ENCODE data around the gene FAM114A1. TPM values are rescaled to one million over a fixed set of nuclear protein-coding genes. Genes with fewer than 3 reads are reported as not detected.

Gene FAM114A1
- polyA plus RNA-seq, 1 donor from 2014 or later, result not detected

DNA sequence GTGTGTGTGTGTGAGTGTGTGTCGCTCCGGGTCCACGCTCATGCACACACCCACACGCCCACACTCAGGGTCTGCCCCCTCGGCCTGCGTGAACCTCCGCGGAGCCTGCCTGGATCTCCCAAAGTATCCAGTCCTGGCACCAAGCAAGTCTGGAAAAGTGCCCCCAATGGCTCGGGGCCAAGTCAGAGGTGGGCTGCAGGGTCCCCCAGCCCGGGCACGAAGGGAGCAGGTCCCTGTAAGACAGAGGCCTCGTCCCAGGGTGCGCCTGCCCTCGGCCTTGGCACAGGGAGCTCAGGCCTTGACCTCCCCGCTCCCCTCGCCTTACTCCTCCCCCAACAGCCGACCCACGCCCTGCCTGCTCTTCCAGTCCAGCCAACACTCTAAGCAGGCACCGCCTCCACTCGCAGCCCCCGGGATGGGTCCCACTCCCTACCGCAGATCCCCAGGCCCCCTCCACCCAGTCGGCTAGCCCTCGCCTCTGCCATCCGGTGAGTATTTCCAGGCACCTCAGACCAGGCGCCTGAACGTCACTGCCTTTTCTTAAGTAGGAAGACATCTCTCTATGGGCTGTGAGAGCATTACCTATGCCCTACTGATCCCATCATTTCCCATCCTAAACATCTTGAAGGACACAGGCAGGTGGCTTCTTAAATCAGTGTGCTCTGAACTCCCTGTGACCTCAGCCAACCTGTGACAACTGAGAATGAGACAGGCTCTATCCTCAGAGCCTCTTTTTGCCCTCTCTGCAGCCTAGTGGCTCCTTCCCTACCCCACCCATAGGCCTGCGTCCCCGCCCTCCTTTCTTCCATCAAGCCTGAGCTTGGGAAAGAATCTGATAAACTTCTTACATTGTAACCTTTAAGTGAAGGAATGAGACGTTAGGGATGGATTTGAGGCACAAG lies 704 bp downstream of the FAM114A1 start:
- peaks cover 22% of the 10 kb centered on the region for H3K27me3 ChIP-seq (ENCODE audit: insufficient read depth, low read depth, low read length)
- H3K4me3 ChIP-seq (ENCODE audit: low read length), result peak overlapping the region; percentile 60
- no peak for TF ChIP-seq EZH2 (IDR thresholded peaks at IDR 0.05; ENCODE audit: borderline replicate concordance, insufficient read depth, low read length, poor library complexity, severe bottlenecking)
- TF ChIP-seq SMC3 (conservative IDR thresholded peaks at IDR 0.05; ENCODE audit: poor library complexity), result no peak
- TF ChIP-seq, protein P1, sequence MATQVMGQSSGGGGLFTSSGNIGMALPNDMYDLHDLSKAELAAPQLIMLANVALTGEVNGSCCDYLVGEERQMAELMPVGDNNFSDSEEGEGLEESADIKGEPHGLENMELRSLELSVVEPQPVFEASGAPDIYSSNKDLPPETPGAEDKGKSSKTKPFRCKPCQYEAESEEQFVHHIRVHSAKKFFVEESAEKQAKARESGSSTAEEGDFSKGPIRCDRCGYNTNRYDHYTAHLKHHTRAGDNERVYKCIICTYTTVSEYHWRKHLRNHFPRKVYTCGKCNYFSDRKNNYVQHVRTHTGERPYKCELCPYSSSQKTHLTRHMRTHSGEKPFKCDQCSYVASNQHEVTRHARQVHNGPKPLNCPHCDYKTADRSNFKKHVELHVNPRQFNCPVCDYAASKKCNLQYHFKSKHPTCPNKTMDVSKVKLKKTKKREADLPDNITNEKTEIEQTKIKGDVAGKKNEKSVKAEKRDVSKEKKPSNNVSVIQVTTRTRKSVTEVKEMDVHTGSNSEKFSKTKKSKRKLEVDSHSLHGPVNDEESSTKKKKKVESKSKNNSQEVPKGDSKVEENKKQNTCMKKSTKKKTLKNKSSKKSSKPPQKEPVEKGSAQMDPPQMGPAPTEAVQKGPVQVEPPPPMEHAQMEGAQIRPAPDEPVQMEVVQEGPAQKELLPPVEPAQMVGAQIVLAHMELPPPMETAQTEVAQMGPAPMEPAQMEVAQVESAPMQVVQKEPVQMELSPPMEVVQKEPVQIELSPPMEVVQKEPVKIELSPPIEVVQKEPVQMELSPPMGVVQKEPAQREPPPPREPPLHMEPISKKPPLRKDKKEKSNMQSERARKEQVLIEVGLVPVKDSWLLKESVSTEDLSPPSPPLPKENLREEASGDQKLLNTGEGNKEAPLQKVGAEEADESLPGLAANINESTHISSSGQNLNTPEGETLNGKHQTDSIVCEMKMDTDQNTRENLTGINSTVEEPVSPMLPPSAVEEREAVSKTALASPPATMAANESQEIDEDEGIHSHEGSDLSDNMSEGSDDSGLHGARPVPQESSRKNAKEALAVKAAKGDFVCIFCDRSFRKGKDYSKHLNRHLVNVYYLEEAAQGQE (IDR thresholded peaks at IDR 0.05; ENCODE audit: borderline replicate concordance), result no peak
- no peak for TF ChIP-seq EP300 (conservative IDR thresholded peaks at IDR 0.05; ENCODE audit: poor library complexity, severe bottlenecking)
- TF ChIP-seq RAD21 (conservative IDR thresholded peaks at IDR 0.05), result no peak
- TF ChIP-seq TAF1 (IDR thresholded peaks at IDR 0.05; ENCODE audit: low read depth), result no peak
- TF ChIP-seq, protein P2, sequence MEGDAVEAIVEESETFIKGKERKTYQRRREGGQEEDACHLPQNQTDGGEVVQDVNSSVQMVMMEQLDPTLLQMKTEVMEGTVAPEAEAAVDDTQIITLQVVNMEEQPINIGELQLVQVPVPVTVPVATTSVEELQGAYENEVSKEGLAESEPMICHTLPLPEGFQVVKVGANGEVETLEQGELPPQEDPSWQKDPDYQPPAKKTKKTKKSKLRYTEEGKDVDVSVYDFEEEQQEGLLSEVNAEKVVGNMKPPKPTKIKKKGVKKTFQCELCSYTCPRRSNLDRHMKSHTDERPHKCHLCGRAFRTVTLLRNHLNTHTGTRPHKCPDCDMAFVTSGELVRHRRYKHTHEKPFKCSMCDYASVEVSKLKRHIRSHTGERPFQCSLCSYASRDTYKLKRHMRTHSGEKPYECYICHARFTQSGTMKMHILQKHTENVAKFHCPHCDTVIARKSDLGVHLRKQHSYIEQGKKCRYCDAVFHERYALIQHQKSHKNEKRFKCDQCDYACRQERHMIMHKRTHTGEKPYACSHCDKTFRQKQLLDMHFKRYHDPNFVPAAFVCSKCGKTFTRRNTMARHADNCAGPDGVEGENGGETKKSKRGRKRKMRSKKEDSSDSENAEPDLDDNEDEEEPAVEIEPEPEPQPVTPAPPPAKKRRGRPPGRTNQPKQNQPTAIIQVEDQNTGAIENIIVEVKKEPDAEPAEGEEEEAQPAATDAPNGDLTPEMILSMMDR (IDR thresholded peaks at IDR 0.05; ENCODE audit: poor library complexity, severe bottlenecking), result no peak
- no peak for TF ChIP-seq MXI1 (conservative IDR thresholded peaks at IDR 0.05; ENCODE audit: poor library complexity, severe bottlenecking)
- no peak for TF ChIP-seq POLR2AphosphoS5 (IDR thresholded peaks at IDR 0.05)
- H3K4me2 ChIP-seq (ENCODE audit: low read length), result no peak overlapping the region
- no peaks in the 10 kb centered on the region for H3K36me3 ChIP-seq (ENCODE audit: insufficient read depth, low read length)
- H3K9ac ChIP-seq (ENCODE audit: low read length), result no peak overlapping the region
- no peaks in the 10 kb centered on the region for H3F3A ChIP-seq (ENCODE audit: insufficient read depth, low read length, poor library complexity, severe bottlenecking)
- no peaks in the 10 kb centered on the region for H3K79me2 ChIP-seq (replicated peaks; ENCODE audit: insufficient read depth, low read length)
- no peak overlapping the region for H2AFZ ChIP-seq (ENCODE audit: low read depth, low read length)
- no peak overlapping the region for H3K27ac ChIP-seq (ENCODE audit: low read length)
- no peaks in the 10 kb centered on the region for H3K9me2 ChIP-seq (ENCODE audit: insufficient read depth, low read length)
- H4K20me1 ChIP-seq (ENCODE audit: insufficient read depth), result no peaks in the 10 kb centered on the region
- no peaks in the 10 kb centered on the region for H3K9me3 ChIP-seq (ENCODE audit: low read length)

DNA sequence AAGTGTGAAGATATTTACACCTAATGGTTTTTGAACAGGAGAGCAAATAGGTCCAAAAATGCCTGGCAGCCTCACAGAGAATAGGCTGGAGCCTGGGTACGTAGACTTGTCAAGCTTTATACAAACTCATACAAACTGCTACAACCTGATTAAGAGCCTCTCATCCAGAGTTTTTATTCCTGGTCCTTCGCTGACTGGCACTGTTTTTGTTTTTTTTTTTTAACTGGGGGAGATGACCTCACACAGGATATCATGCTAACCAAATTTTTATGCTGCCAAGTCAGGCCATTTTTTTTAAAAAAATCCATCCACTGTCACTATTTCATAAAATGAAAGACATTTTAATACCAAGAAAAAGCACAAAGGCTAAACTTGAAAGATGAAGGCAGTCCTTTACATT lies 1.9 kb downstream of the FAM114A1 start:
- Histone ChIP-seq H3K9me2 (ENCODE audit: insufficient read depth, low read length) (no peaks in the 10 kb centered on the region), H3K4me2 (ENCODE audit: low read length) (no peak overlapping the region), H4K20me1 (ENCODE audit: insufficient read depth) (no peaks in the 10 kb centered on the region), H3K4me3 (ENCODE audit: low read length) (no peak overlapping the region), H2AFZ (ENCODE audit: low read depth, low read length) (no peak overlapping the region), H3K79me2 (replicated peaks; ENCODE audit: insufficient read depth, low read length) (no peaks in the 10 kb centered on the region), H3K36me3 (ENCODE audit: insufficient read depth, low read length) (no peaks in the 10 kb centered on the region), H3K9me3 (ENCODE audit: low read length) (no peaks in the 10 kb centered on the region), H3K27ac (ENCODE audit: low read length) (no peak overlapping the region), H3F3A (ENCODE audit: insufficient read depth, low read length, poor library complexity, severe bottlenecking) (no peaks in the 10 kb centered on the region), H3K9ac (ENCODE audit: low read length) (no peak overlapping the region), H3K27me3 (ENCODE audit: insufficient read depth, low read depth, low read length) (peaks cover 22% of the 10 kb centered on the region)
- TF ChIP-seq MXI1 (conservative IDR thresholded peaks at IDR 0.05; ENCODE audit: poor library complexity, severe bottlenecking) (no peak), EP300 (conservative IDR thresholded peaks at IDR 0.05; ENCODE audit: poor library complexity, severe bottlenecking) (no peak), SMC3 (conservative IDR thresholded peaks at IDR 0.05; ENCODE audit: poor library complexity) (no peak)
- TF ChIP-seq, protein P1 (IDR thresholded peaks at IDR 0.05; ENCODE audit: borderline replicate concordance), result no peak
